Endodermal cell (in vitro differentiated cells): Measurements from ENCODE around the gene HACE1. TPM values are rescaled to one million over a fixed set of nuclear protein-coding genes. Genes with fewer than 3 reads are reported as not detected.

Source experiments
- DNase-seq: peaks from one replicate; pipeline ENCODE4 v3.0.0-alpha.2; 2017
- H3K27ac ChIP-seq: 2 replicates; pipeline ENCODE4 v1.5.1; 2013; ENCODE audit warnings: mild to moderate bottlenecking, low read depth, low read length, moderate library complexity
- H3K27me3 ChIP-seq: 2 replicates; pipeline ENCODE4 v1.6.1; 2013; ENCODE audit warnings: mild to moderate bottlenecking, low read length, moderate library complexity; ENCODE audit not compliant: insufficient read depth, control insufficient read depth, poor library complexity, severe bottlenecking
- H3K36me3 ChIP-seq: 2 replicates; pipeline ENCODE4 v1.7.0; 2013; ENCODE audit warnings: mild to moderate bottlenecking, low read length, moderate library complexity; ENCODE audit not compliant: control insufficient read depth, insufficient read depth
- H3K4me1 ChIP-seq: one replicate; pipeline ENCODE4 v1.7.0; 2013; ENCODE audit warnings: low read length; ENCODE audit not compliant: control insufficient read depth, insufficient read depth
- H3K4me3 ChIP-seq: 2 replicates; pipeline ENCODE4 v1.5.1; 2013; ENCODE audit warnings: mild to moderate bottlenecking, low read length, moderate library complexity
- H3K9ac ChIP-seq: 2 replicates; pipeline ENCODE4 v1.6.1; 2013; ENCODE audit warnings: mild to moderate bottlenecking, low read length, moderate library complexity; ENCODE audit not compliant: poor library complexity, severe bottlenecking; ENCODE audit errors: extremely low read depth
- H3K9me3 ChIP-seq: 2 replicates; pipeline ENCODE4 v1.6.1; 2013; ENCODE audit warnings: mild to moderate bottlenecking, low read length, moderate library complexity; ENCODE audit not compliant: control insufficient read depth
- H3K27ac Mint-ChIP-seq: 2 replicates; pipeline ENCODE4 v1.8.0; 2020; ENCODE audit warnings: mixed read lengths
- H3K27me3 Mint-ChIP-seq: 2 replicates; pipeline ENCODE4 v1.8.0; 2021; ENCODE audit warnings: mild to moderate bottlenecking, mixed read lengths; ENCODE audit not compliant: insufficient read depth
- H3K36me3 Mint-ChIP-seq: 2 replicates; pipeline ENCODE4 v1.8.0; 2020; ENCODE audit warnings: low read depth, mixed read lengths
- H3K4me1 Mint-ChIP-seq: 2 replicates; pipeline ENCODE4 v1.8.0; 2020; ENCODE audit warnings: mixed read lengths
- H3K4me3 Mint-ChIP-seq: 2 replicates; pipeline ENCODE4 v1.8.0; 2020; ENCODE audit warnings: mild to moderate bottlenecking, moderate library complexity, mixed read lengths
- H3K9me3 Mint-ChIP-seq: 2 replicates; pipeline ENCODE4 v1.8.0; 2020; ENCODE audit warnings: mild to moderate bottlenecking, mixed read lengths
- CTCF ChIP-seq: fragments of 200-600 bp; sonication (generic); conservative IDR thresholded peaks from 2 replicates; pipeline ENCODE4 v1.5.0; 2021; ENCODE audit warnings: antibody characterized with exemption, mild to moderate bottlenecking
- WGBS, 2 experiments: methylation state at CpG; one replicate each; pipeline versions ENCODE4 v1.1.5 to v1.1.7; 2013; ENCODE audit warnings: missing lambda C conversion rate in 2 of 2, mixed read lengths in 1 of 2; ENCODE audit not compliant: insufficient coverage in 1 of 2, insufficient read length in 1 of 2; 5-methylcytosine and 5-hydroxymethylcytosine counted together
- total RNA-seq, 2 donors: library from RNA; stranded (reverse); fragmentation: NEBNext Ultra II Directional in 1 of 2; extraction: Animal tissue kit (Norgen Biotek cat#: 25700) in 1 of 2; gene quantifications; 2 replicates in 1 of 2; 3 replicates in 1 of 2; pipeline ENCODE4 v1.2.1, GENCODE V29; 2021

The HACE1 gene
- total RNA-seq, 2 donors from 2014 or later = 23.7 to 30.1 TPM

GRCh38 chr6:104788400-104788799 is 71.3 kb downstream of the HACE1 start:
- H3K4me3 Mint-ChIP-seq = no peak overlapping the region
- no CpG with 5 or more reads among the region's 2 CpGs for WGBS, 2 experiments
- no peaks in the 10 kb centered on the region for H3K27me3 Mint-ChIP-seq
- Histone ChIP-seq H3K36me3 (peaks cover 13% of the 10 kb centered on the region), H3K4me3 (no peak overlapping the region), H3K4me1 (no peaks in the 10 kb centered on the region), H3K9me3 (no peaks in the 10 kb centered on the region), H3K27me3 (no peaks in the 10 kb centered on the region), H3K9ac (no peak overlapping the region), H3K27ac (no peak overlapping the region)
- peaks cover 6% of the 10 kb centered on the region for H3K36me3 Mint-ChIP-seq
- H3K27ac Mint-ChIP-seq = no peak overlapping the region
- no peaks in the 10 kb centered on the region for H3K9me3 Mint-ChIP-seq
- DNase-seq = no peak
- no peak for TF ChIP-seq CTCF
- H3K4me1 Mint-ChIP-seq = no peaks in the 10 kb centered on the region

- no peak for DNase-seq
- no peak overlapping the region for H3K27ac ChIP-seq
- H3K4me3 Mint-ChIP-seq = no peak overlapping the region
- no peak overlapping the region for H3K4me3 ChIP-seq
- H3K9me3 Mint-ChIP-seq = no peaks in the 10 kb centered on the region
- H3K4me1 ChIP-seq = no peaks in the 10 kb centered on the region
- 95 to 100% methylated on average over 2 of the region's 2 CpGs for WGBS, 2 experiments
- TF ChIP-seq CTCF = no peak
- no peaks in the 10 kb centered on the region for H3K27me3 ChIP-seq
- H3K4me1 Mint-ChIP-seq = no peaks in the 10 kb centered on the region
- no peaks in the 10 kb centered on the region for H3K27me3 Mint-ChIP-seq
- H3K27ac Mint-ChIP-seq = no peak overlapping the region
- peaks cover 5% of the 10 kb centered on the region for H3K36me3 Mint-ChIP-seq
- H3K36me3 ChIP-seq = peaks cover 9% of the 10 kb centered on the region
- no peak overlapping the region for H3K9ac ChIP-seq
- no peaks in the 10 kb centered on the region for H3K9me3 ChIP-seq
Observed at GRCh38 chr6:104787305-104787704, 72.4 kb downstream of the HACE1 start.

- no peaks in the 10 kb centered on the region for H3K9me3 Mint-ChIP-seq
- no peak overlapping the region for H3K4me3 Mint-ChIP-seq
- no peak for TF ChIP-seq CTCF
- no peak overlapping the region for H3K4me3 ChIP-seq
- no peaks in the 10 kb centered on the region for H3K27me3 ChIP-seq
- H3K4me1 Mint-ChIP-seq = no peaks in the 10 kb centered on the region
- no peaks in the 10 kb centered on the region for H3K4me1 ChIP-seq
- no peak overlapping the region for H3K27ac ChIP-seq
- peaks cover 12% of the 10 kb centered on the region for H3K36me3 Mint-ChIP-seq
- no peak overlapping the region for H3K27ac Mint-ChIP-seq
- no peaks in the 10 kb centered on the region for H3K27me3 Mint-ChIP-seq
- WGBS, 2 experiments = 91 to 100% methylated on average over 2 of the region's 2 CpGs
- no peak overlapping the region for H3K9ac ChIP-seq
- H3K9me3 ChIP-seq = no peaks in the 10 kb centered on the region
- DNase-seq = no peak
- H3K36me3 ChIP-seq = peaks cover 8% of the 10 kb centered on the region
Observed at GRCh38 chr6:104784884-104785283, 74.8 kb downstream of the HACE1 start.
